Glutamatergic neuron (in vitro differentiated cells): ENCODE data around the gene TLNRD1. TPM values are rescaled to one million over a fixed set of nuclear protein-coding genes. Genes with fewer than 3 reads are reported as not detected.

Experiments
- DNase-seq: peaks from one replicate; pipeline ENCODE4 v3.0.0; 2022
- H3K27ac Mint-ChIP-seq: one replicate; pipeline ENCODE4 v1.8.0; 2020; ENCODE audit warnings: mild to moderate bottlenecking, mixed read lengths, inconsistent platforms; ENCODE audit not compliant: unreplicated experiment
- H3K27me3 Mint-ChIP-seq: one replicate; pipeline ENCODE4 v1.8.0; 2020; ENCODE audit warnings: mild to moderate bottlenecking, moderate library complexity, mixed read lengths, inconsistent platforms; ENCODE audit not compliant: unreplicated experiment
- H3K36me3 Mint-ChIP-seq: one replicate; pipeline ENCODE4 v1.8.0; 2020; ENCODE audit warnings: mild to moderate bottlenecking, mixed read lengths, inconsistent platforms; ENCODE audit not compliant: unreplicated experiment
- H3K4me1 Mint-ChIP-seq: one replicate; pipeline ENCODE4 v1.8.0; 2020; ENCODE audit warnings: mild to moderate bottlenecking, low read depth, mixed read lengths, inconsistent platforms; ENCODE audit not compliant: unreplicated experiment
- H3K4me3 Mint-ChIP-seq: one replicate; pipeline ENCODE4 v1.8.0; 2020; ENCODE audit warnings: mild to moderate bottlenecking, mixed read lengths, inconsistent platforms; ENCODE audit not compliant: unreplicated experiment
- H3K9me3 Mint-ChIP-seq: one replicate; pipeline ENCODE4 v1.8.0; 2020; ENCODE audit warnings: mild to moderate bottlenecking, moderate library complexity, mixed read lengths, inconsistent platforms; ENCODE audit not compliant: unreplicated experiment
- CTCF ChIP-seq: fragments of 200-600 bp; sonication (generic); IDR thresholded peaks from one replicate; pipeline ENCODE4 v1.5.0; 2021; ENCODE audit not compliant: partially characterized antibody, unreplicated experiment
- total RNA-seq: library from RNA; stranded (reverse); fragmentation: NEBNext Ultra II Directional; extraction: Animal tissue kit (Norgen Biotek cat#: 25700); gene quantifications from one replicate; pipeline ENCODE4 v1.2.1, GENCODE V29; 2021; ENCODE audit not compliant: unreplicated experiment

TLNRD1 gene
- total RNA-seq, 1 donor from 2014 or later = 35.5 TPM

GRCh38 chr15:81008312-81008711 lies 7.6 kb downstream of the TLNRD1 start:
- H3K27me3 Mint-ChIP-seq = no peaks in the 10 kb centered on the region
- H3K36me3 Mint-ChIP-seq = no peaks in the 10 kb centered on the region
- H3K27ac Mint-ChIP-seq = no peak overlapping the region
- no peak for TF ChIP-seq CTCF
- DNase-seq = no peak
- H3K4me1 Mint-ChIP-seq = peaks cover 4% of the 10 kb centered on the region
- H3K9me3 Mint-ChIP-seq = no peaks in the 10 kb centered on the region
- no peak overlapping the region for H3K4me3 Mint-ChIP-seq

- DNase-seq = no peak
- Mint-ChIP-seq H3K9me3 (no peaks in the 10 kb centered on the region), H3K4me1 (peaks cover 7% of the 10 kb centered on the region), H3K27ac (no peak overlapping the region), H3K27me3 (no peaks in the 10 kb centered on the region), H3K4me3 (no peak overlapping the region), H3K36me3 (no peaks in the 10 kb centered on the region)
- TF ChIP-seq CTCF = no peak
These were observed 9.4 kb downstream of the TLNRD1 start for GRCh38 chr15:81010086-81010485.

- Mint-ChIP-seq H3K4me3 (no peak overlapping the region), H3K27me3 (no peaks in the 10 kb centered on the region), H3K9me3 (peaks cover 1% of the 10 kb centered on the region), H3K27ac (no peak overlapping the region), H3K36me3 (no peaks in the 10 kb centered on the region), H3K4me1 (peaks cover 3% of the 10 kb centered on the region)
- no peak for DNase-seq
- TF ChIP-seq CTCF = no peak
These were observed 10.9 kb downstream of the TLNRD1 start for GRCh38 chr15:81011593-81011992.

GRCh38 chr15:81012588-81012987 lies 11.9 kb downstream of the TLNRD1 start:
- Mint-ChIP-seq H3K9me3 (peaks cover 1% of the 10 kb centered on the region), H3K27ac (no peak overlapping the region), H3K36me3 (no peaks in the 10 kb centered on the region), H3K4me1 (peaks cover 3% of the 10 kb centered on the region), H3K27me3 (no peaks in the 10 kb centered on the region), H3K4me3 (no peak overlapping the region)
- TF ChIP-seq CTCF = no peak
- DNase-seq = no peak

- no peak for TF ChIP-seq CTCF
- Mint-ChIP-seq H3K27me3 (no peaks in the 10 kb centered on the region), H3K4me1 (peaks cover 4% of the 10 kb centered on the region), H3K9me3 (peaks cover 2% of the 10 kb centered on the region), H3K36me3 (no peaks in the 10 kb centered on the region), H3K4me3 (peak overlapping the region; percentile 39), H3K27ac (no peak overlapping the region)
- no peak for DNase-seq
These were observed 12.7 kb downstream of the TLNRD1 start for GRCh38 chr15:81013396-81013929.
